ENCODE measurements around the gene SLC6A18. TPM values are rescaled to one million over a fixed set of nuclear protein-coding genes. Genes with fewer than 3 reads are reported as not detected.
"Not testable (repeated sequence)": the region's sequence is repeated elsewhere in the genome, so short reads cannot be mapped to it uniquely, and the experiment has no call there.

The SLC6A18 gene
- total and polyA plus RNA-seq, 2 donors (not counting 1 experiment from before 2014, with no cell fraction given): not detected

DNA sequence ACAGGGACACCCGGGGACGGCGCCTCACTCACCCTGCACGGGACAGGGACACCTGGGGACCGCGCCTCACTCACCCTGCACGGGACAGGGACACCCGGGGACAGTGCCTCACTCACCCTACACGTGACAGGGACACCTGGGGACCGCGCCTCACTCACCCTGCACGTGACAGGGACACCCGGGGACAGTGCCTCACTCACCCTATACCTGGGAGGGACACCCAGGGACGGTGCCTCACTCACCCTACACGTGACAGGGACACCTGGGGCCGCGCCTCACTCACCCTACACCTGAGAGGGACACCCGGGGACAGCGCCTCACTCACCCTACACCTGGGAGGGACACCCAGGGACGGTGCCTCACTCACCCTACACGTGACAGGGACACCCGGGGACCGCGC is 65.8 kb downstream of the SLC6A18 start:
- not testable (repeated sequence) for H4K20me1 ChIP-seq (ENCODE audit: control insufficient read depth, extremely low read depth, insufficient read depth, low read length); H2AFZ ChIP-seq (ENCODE audit: low read length); H3K9me3 ChIP-seq (ENCODE audit: control insufficient read depth, insufficient read depth, low read depth, low read length); H3K79me2 ChIP-seq (ENCODE audit: control insufficient read depth, insufficient read depth, low read length); H3K4me1 ChIP-seq (ENCODE audit: control insufficient read depth, extremely low read depth, insufficient read depth, low read length); H3K27me3 ChIP-seq (ENCODE audit: control insufficient read depth, insufficient read depth, low read length); H3K4me3 ChIP-seq (replicated peaks in 1 of 4; ENCODE audit: control extremely low read depth in 1 of 4, insufficient read depth in 1 of 4, low read depth in 3 of 4, low read length in 4 of 4); H3K36me3 ChIP-seq (ENCODE audit: control insufficient read depth, insufficient read depth, low read length); DNase-seq (ENCODE audit: low read depth in 2 of 2); H3K27ac ChIP-seq (ENCODE audit: insufficient read depth, low read length); H3K4me2 ChIP-seq (ENCODE audit: extremely low read depth, insufficient read depth, low read length); H3K9ac ChIP-seq (ENCODE audit: insufficient read depth, low read length)

GRCh38 chr5:1291611-1292080 is 66.5 kb downstream of the SLC6A18 start:
- H4K20me1 ChIP-seq (ENCODE audit: control insufficient read depth, extremely low read depth, insufficient read depth, low read length): no peaks in the 10 kb centered on the region
- H3K27ac ChIP-seq (ENCODE audit: insufficient read depth, low read length): no peak overlapping the region
- no peak overlapping the region for H3K9ac ChIP-seq (ENCODE audit: insufficient read depth, low read length)
- no peaks in the 10 kb centered on the region for H3K36me3 ChIP-seq (ENCODE audit: control insufficient read depth, insufficient read depth, low read length)
- no peak for DNase-seq (ENCODE audit: low read depth in 2 of 2)
- H3K4me1 ChIP-seq (ENCODE audit: control insufficient read depth, extremely low read depth, insufficient read depth, low read length): no peaks in the 10 kb centered on the region
- H2AFZ ChIP-seq (ENCODE audit: low read length): no peak overlapping the region
- no peak overlapping the region for H3K4me3 ChIP-seq (replicated peaks in 1 of 4; ENCODE audit: control extremely low read depth in 1 of 4, insufficient read depth in 1 of 4, low read depth in 3 of 4, low read length in 4 of 4)
- no peak for TF ChIP-seq EZH2 (IDR thresholded peaks at IDR 0.05; ENCODE audit: low read length, missing control alignments)
- TF ChIP-seq, protein P1, sequence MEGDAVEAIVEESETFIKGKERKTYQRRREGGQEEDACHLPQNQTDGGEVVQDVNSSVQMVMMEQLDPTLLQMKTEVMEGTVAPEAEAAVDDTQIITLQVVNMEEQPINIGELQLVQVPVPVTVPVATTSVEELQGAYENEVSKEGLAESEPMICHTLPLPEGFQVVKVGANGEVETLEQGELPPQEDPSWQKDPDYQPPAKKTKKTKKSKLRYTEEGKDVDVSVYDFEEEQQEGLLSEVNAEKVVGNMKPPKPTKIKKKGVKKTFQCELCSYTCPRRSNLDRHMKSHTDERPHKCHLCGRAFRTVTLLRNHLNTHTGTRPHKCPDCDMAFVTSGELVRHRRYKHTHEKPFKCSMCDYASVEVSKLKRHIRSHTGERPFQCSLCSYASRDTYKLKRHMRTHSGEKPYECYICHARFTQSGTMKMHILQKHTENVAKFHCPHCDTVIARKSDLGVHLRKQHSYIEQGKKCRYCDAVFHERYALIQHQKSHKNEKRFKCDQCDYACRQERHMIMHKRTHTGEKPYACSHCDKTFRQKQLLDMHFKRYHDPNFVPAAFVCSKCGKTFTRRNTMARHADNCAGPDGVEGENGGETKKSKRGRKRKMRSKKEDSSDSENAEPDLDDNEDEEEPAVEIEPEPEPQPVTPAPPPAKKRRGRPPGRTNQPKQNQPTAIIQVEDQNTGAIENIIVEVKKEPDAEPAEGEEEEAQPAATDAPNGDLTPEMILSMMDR (conservative IDR thresholded peaks at IDR 0.05 in 1 of 2, IDR thresholded peaks at IDR 0.05 in 1 of 2; ENCODE audit: low read depth in 1 of 2, low read length in 2 of 2): no peak
- no peaks in the 10 kb centered on the region for H3K79me2 ChIP-seq (ENCODE audit: control insufficient read depth, insufficient read depth, low read length)
- no peak overlapping the region for H3K4me2 ChIP-seq (ENCODE audit: extremely low read depth, insufficient read depth, low read length)
- no peaks in the 10 kb centered on the region for H3K9me3 ChIP-seq (ENCODE audit: control insufficient read depth, insufficient read depth, low read depth, low read length)
- peaks cover 5% of the 10 kb centered on the region for H3K27me3 ChIP-seq (ENCODE audit: control insufficient read depth, insufficient read depth, low read length)

DNA sequence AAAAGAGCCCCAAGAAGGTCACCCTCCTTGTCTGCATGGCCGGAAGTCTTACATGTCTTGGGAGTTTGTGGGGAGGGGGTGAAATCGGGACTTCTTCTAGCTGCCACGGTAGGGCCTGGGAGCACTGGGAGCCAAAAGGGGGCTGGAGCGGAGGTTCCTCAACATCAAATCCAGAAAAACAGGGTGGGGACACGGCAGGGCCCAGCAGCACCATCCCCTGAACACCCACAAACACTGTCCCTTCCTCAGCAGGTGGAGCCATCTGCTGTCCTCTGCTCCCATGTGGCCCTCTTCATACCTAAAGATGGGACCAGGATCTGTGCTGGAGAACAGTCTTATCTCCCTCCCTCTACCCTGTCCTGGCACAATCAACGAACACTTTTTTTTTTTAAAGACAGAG is 67.0 kb downstream of the SLC6A18 start:
- Histone ChIP-seq H3K4me1 (ENCODE audit: control insufficient read depth, extremely low read depth, insufficient read depth, low read length) (no peaks in the 10 kb centered on the region), H3K27ac (ENCODE audit: insufficient read depth, low read length) (no peak overlapping the region), H3K9ac (ENCODE audit: insufficient read depth, low read length) (no peak overlapping the region), H3K36me3 (ENCODE audit: control insufficient read depth, insufficient read depth, low read length) (no peaks in the 10 kb centered on the region), H3K9me3 (ENCODE audit: control insufficient read depth, insufficient read depth, low read depth, low read length) (no peaks in the 10 kb centered on the region), H3K79me2 (ENCODE audit: control insufficient read depth, insufficient read depth, low read length) (no peaks in the 10 kb centered on the region), H3K4me2 (ENCODE audit: extremely low read depth, insufficient read depth, low read length) (no peak overlapping the region), H2AFZ (ENCODE audit: low read length) (no peak overlapping the region), H3K4me3 (replicated peaks in 1 of 4; ENCODE audit: control extremely low read depth in 1 of 4, insufficient read depth in 1 of 4, low read depth in 3 of 4, low read length in 4 of 4) (no peak overlapping the region), H3K27me3 (ENCODE audit: control insufficient read depth, insufficient read depth, low read length) (peaks cover 5% of the 10 kb centered on the region), H4K20me1 (ENCODE audit: control insufficient read depth, extremely low read depth, insufficient read depth, low read length) (no peaks in the 10 kb centered on the region)
- no peak for TF ChIP-seq EZH2 (IDR thresholded peaks at IDR 0.05; ENCODE audit: low read length, missing control alignments)
- TF ChIP-seq, protein P1 (conservative IDR thresholded peaks at IDR 0.05 in 1 of 2, IDR thresholded peaks at IDR 0.05 in 1 of 2; ENCODE audit: low read depth in 1 of 2, low read length in 2 of 2): no peak
- no peak for DNase-seq (ENCODE audit: low read depth in 2 of 2)

All from fibroblast of lung (primary cell).